IPS-11a (cell line): Measurements from ENCODE around the gene WNT5B.
"Not testable (repeated sequence)": the region's sequence is repeated elsewhere in the genome, so short reads cannot be mapped to it uniquely, and the experiment has no call there.

Source experiments
- H3K4me3 ChIP-seq: one replicate; pipeline ENCODE4 v1.5.1; 2013; ENCODE audit warnings: low read depth, low read length, control low read depth

The WNT5B gene

DNA sequence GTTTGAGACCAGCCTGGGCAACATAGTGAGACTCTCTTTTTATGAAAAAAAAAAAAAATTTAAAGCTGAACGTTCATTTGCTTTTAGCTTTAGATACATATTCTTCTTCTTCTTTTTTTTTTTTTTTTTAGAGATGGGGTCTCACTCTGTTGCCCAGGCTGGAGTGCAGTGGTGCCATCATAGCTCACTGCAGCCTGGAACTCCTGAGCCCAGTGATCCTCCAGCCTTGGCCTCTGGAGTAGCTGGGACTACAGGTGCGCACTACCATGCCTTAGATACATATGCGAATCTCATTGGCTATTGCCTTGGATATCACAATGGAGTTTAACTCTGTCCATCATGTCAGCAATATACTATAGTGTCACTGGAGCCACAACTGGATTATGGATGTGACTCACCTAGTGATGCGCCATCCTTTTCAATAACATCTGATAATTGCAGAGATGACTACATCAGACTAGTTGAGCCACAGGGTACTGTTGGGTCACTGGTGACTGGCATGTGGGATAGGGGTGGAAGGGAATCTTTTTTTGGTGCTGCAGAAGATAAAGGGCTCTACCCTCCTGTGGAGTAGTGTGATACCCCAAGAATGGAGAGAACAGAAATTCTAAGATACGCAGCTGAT lies 59.2 kb downstream of the WNT5B start:
- H3K4me3 ChIP-seq: no peak overlapping the region

DNA sequence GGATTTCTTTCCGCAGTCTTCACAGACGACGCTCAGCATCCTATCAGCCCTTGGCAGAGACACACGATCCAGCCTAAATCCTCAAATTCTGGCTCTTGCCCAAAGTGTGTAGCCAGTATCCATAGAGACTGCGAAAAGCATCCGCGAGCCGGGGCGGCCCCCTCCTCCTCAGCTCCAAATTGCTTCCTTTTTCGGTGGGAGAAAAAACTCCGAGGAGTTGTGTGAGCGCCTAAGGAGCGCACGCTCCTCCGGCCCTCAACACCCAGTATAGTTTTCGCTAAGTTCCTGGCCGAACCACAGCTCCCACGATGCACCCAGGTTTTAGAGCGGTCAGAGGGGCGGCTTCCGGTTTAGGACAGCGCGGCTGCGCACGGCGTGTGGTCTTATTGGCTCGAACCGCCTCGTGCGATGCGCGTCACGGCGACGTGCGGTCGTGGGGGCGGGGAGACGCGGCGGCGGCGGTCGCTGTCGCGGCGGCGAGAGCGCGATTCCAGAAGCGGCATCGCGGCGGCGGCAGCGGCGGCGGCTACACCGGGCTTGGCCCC lies 61.6 kb downstream of the WNT5B start, which contains the start of gene ADIPOR2:
Gene ADIPOR2, plus strand, starts transcription at position 493 of the 545 bp plus-strand sequence. CDS start 63,274 bp downstream, outside the sequence.
- H3K4me3 ChIP-seq: peak within 1 kb of the TSS; percentile 88

DNA sequence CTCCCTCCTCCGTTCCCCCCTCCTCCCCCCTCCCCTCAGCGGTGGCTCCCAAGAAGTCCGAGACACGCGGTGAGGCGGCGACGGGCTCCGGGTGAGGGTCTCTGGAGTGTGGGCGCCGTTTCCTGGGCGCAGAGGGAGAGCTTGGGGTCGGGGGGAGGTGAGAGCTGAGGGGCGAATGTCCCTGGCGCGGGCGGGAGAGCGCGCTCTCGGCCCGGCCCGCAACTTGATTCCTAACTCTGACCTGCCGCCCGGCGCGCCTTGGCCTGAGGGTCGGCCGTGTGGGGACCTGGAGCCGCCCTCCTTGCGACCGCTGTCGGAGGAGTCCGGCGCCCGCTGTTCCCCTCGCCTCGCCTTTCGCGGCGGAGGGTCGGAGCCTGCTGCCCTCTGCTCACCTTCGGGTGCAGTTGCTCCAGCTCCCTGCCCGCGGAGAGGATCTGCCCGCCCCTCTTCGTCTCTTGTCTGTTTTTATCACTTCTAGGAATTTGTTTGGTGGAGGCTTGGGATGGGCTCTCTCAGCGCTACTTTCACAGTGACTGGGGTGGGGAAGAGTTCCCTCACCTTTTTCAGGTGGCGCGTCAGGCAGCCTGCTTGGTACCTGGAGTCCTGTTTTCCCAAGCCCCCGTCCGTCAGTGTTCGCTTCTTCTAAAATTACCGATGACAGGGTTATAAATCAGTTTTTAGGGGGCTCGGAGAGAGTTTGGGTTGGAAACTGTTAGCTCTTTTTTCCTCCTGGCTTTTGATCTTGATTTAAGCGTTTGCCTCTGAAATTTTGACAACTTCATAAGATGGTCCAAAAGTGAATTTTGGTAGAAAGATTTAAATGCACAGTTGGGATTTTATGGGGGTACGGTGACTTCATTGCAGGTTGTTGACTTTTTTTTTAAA lies 62.3 kb downstream of the WNT5B start:
- H3K4me3 ChIP-seq: peak overlapping the region; percentile 88

DNA sequence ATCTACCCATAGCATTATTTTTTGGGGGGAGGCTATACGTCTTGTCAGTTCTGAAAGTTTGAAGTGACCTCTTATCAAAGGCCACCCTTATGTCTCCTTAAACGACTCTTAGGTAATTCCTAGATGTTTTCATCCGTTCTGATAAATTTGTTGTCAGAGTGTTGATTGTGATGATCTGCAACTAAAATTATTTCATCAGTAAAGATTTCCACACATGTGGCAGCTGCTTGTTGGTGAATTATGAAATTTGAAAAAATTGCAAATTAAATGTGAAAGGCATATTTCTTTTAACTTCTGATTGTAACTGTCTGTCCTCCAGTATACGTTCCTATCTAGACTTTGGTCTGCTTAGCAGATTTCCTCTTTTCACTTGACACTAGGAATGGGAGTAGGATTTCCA lies 63.2 kb downstream of the WNT5B start:
- peak overlapping the region; percentile 88 for H3K4me3 ChIP-seq

DNA sequence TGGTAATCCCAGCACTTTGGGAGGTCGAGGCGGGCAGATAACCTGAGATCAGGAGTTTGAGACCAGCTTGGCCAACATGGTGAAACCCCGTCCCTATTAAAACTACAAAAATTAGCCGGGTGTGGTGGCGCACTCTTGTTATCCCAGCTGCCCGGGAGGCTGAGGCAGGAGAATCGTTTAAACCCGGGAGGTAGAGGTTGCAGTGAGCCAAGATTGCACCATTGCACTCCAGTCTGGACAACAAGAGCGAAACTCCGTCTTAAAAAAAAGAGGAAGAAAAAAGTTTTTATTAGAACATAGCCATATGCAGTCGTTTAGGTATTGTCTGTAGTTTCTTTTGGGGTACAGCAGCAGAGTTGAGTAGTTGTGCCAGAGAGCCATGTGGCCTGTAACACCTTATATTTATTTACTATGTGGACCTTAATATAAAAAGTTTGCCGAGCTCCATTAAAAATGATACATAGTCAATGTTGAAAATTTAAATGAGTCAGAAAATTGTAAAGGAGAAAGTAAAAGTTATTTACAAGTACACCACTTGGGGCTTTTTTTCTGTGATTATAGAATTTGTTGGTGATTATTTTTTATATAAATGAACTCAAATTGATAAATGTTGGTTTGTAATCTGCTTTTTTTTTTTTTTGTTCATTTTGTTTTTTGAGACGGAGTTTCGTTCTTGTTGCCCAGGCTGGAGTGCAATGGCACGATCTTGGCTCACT lies 64.0 kb downstream of the WNT5B start:
- no peak overlapping the region for H3K4me3 ChIP-seq

DNA sequence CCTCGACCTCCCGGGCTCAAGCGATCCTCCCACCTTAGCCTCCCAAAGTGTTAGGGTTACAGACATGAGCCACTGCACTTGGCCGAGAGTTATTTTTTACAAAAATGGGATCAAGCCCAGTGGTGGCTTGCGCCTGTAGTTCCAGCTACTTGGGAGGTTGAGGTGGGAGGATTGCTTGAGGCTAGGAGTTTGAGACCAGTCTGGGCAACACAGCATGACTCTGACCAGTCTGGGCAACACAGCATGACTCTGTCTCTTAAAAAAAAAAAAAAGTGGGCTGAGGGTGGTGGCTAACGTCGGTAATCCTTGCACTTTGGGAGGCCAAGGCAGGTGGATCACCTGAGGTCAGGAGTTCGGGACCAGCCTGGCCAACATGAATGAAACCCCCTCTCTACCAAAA lies 66.1 kb downstream of the WNT5B start:
- H3K4me3 ChIP-seq: not testable (repeated sequence)

DNA sequence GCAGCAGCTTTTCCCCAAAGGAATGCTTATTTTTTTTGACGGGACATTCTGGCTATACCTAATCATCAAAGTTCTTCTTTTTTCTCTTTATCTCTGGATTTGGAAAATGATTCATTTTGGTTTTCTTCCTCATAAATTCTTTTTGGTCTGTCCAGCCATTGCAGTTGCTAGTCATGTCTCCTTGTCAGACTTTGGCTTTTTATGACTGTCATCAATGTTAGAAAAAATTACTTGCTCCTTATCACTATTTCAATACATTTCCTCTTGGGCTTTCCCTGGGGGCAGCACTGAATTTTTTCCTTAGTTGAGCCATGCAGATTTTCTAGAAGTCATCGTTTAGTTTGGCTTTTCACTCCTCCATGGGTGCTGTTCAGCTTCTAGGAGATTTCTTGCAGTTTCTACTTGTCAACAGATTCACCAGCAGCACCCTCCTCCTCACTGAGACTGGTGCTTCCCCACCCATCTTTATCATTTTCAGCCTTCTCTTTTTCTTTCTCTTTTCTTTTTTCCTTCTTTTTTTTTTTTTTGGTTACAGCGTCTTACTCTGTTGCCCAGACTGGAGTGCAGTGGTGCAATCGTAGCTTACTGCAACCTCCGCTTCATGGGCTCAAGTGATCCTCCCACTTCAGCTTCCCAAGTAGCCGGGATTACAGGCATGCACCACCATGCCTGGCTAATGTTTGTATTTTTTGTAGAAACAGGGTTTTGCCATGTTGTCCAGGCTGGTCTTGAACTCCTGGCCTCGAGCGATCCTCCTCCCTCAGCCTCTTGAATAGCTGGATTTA lies 67.0 kb downstream of the WNT5B start:
- H3K4me3 ChIP-seq: no peak overlapping the region

DNA sequence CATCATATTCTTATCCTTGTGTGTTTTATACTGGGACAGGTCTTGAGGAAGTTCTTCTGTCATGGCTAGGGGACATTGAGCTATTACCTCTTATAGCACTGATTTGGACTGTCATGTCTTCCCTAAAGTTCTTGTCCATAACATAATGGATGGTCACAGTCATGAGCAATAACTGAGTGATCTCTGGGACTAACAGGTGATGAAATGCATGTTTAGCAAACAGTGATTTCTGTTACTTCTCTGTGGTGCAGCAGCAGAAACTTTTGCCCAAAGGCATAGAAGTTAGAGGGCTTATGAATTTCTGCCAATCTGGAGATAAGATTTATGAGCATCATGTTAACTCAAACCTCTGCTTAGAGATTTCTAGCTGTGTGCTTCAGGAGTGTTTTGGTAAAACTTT lies 67.8 kb downstream of the WNT5B start:
- no peak overlapping the region for H3K4me3 ChIP-seq
